ENCODE results near the gene SMYD5. TPM values are rescaled to one million over a fixed set of nuclear protein-coding genes. Genes with fewer than 3 reads are reported as not detected.
A peak's percentile ranks its signal among the peaks of the same experiment; 100 is the strongest.
"Not testable (repeated sequence)": the region's sequence is repeated elsewhere in the genome, so short reads cannot be mapped to it uniquely, and the experiment has no call there.

SMYD5 gene
- total RNA-seq, 1 donor from 2014 or later: 10.1 TPM

DNA sequence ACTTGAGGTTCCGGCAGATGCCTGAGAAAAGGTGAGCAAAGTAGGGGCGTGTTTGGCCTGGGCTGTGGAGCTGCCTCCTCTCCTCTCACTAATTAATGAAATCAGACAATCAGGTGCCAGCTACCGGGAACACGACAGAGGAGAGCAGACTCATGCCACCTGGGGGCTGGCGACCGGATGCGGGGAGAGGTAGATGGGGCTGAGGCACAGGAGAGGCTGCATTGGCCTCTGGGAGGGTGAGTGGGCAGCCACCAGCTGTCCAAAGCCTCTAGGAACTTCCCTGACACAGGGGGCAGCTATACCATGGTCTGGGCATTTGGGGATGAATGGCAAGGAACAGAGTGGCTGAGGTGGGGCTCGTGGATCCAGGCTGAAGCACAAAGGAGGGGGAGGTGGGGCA is 45.2 kb downstream of the SMYD5 start:
- Histone ChIP-seq H3K27ac (no peak overlapping the region), H3K36me3 (peaks cover 4% of the 10 kb centered on the region in 2 donors), H3K27me3 (no peaks in the 10 kb centered on the region), H3K4me3 (no peak overlapping the region), H3K4me1 (no peaks in the 10 kb centered on the region), H3K9me3 (no peaks in the 10 kb centered on the region)
- intact Hi-C loops (cut with DNase I): no loop called here
- TF ChIP-seq, protein P1, sequence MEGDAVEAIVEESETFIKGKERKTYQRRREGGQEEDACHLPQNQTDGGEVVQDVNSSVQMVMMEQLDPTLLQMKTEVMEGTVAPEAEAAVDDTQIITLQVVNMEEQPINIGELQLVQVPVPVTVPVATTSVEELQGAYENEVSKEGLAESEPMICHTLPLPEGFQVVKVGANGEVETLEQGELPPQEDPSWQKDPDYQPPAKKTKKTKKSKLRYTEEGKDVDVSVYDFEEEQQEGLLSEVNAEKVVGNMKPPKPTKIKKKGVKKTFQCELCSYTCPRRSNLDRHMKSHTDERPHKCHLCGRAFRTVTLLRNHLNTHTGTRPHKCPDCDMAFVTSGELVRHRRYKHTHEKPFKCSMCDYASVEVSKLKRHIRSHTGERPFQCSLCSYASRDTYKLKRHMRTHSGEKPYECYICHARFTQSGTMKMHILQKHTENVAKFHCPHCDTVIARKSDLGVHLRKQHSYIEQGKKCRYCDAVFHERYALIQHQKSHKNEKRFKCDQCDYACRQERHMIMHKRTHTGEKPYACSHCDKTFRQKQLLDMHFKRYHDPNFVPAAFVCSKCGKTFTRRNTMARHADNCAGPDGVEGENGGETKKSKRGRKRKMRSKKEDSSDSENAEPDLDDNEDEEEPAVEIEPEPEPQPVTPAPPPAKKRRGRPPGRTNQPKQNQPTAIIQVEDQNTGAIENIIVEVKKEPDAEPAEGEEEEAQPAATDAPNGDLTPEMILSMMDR (IDR thresholded peaks at IDR 0.05): no peak
- DNase-seq (ENCODE audit: low spot score in 2 of 2): no peak

- Histone ChIP-seq H3K36me3 (no peaks in the 10 kb centered on the region), H3K4me3 (no peak overlapping the region), H3K9me3 (no peaks in the 10 kb centered on the region), H3K27me3 (no peaks in the 10 kb centered on the region), H3K27ac (no peak overlapping the region), H3K4me1 (no peaks in the 10 kb centered on the region)
- DNase-seq (ENCODE audit: low spot score in 2 of 2): no peak
- intact Hi-C loops (cut with DNase I): no loop called here
- TF ChIP-seq, protein P1 (IDR thresholded peaks at IDR 0.05): no peak
Observed at GRCh38 chr2:73259704-73260337, 45.8 kb downstream of the SMYD5 start.

DNA sequence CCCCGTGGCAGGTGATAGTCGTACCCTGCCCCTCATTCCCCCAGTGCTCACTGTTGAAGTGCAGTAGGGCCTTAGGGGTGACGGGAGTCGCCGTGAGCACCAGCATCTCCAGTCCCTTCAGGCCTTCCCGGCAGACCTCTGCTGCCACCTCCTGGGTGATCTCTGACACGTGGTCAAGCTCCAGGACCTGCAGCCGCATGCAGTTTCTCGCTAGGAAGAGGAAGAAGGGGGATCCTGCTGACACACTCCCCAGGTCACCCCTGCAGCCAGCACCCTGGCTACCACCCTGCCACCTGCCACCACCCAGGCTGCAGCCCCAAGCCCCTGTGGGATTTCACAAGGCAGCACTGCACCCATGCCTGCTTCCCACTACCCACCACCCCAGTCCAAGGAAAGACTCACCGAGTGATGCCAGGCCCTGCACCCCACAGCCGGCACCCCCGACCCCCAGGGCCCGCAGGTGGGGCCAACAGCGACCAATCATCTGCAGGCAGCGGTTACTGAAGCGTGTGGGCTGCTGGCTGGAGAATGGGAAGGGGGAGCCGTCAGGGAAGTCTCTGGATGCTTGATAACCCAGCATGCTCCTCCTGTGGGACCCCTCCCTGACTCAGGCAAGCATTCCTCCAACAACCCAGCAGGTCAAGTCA is 46.4 kb downstream of the SMYD5 start:
- Histone ChIP-seq H3K27me3 (no peaks in the 10 kb centered on the region), H3K27ac (no peak overlapping the region), H3K4me3 (no peak overlapping the region), H3K9me3 (no peaks in the 10 kb centered on the region), H3K36me3 (no peaks in the 10 kb centered on the region), H3K4me1 (no peaks in the 10 kb centered on the region)
- TF ChIP-seq, protein P1 (IDR thresholded peaks at IDR 0.05): peak in 2 of 3 experiments; percentile 17 to 22
- no peak for DNase-seq (ENCODE audit: low spot score in 2 of 2)
- intact Hi-C loops (cut with DNase I): no loop called here

- H3K27ac ChIP-seq: no peak overlapping the region
- TF ChIP-seq, protein P1 (IDR thresholded peaks at IDR 0.05): no peak
- intact Hi-C loops (cut with DNase I): no loop called here
- H3K36me3 ChIP-seq: no peaks in the 10 kb centered on the region
- H3K4me1 ChIP-seq: no peaks in the 10 kb centered on the region
- no peak for DNase-seq (ENCODE audit: low spot score in 2 of 2)
- no peaks in the 10 kb centered on the region for H3K9me3 ChIP-seq
- no peaks in the 10 kb centered on the region for H3K27me3 ChIP-seq
- no peak overlapping the region for H3K4me3 ChIP-seq
Observed at GRCh38 chr2:73262108-73262651, 48.1 kb downstream of the SMYD5 start.

DNA sequence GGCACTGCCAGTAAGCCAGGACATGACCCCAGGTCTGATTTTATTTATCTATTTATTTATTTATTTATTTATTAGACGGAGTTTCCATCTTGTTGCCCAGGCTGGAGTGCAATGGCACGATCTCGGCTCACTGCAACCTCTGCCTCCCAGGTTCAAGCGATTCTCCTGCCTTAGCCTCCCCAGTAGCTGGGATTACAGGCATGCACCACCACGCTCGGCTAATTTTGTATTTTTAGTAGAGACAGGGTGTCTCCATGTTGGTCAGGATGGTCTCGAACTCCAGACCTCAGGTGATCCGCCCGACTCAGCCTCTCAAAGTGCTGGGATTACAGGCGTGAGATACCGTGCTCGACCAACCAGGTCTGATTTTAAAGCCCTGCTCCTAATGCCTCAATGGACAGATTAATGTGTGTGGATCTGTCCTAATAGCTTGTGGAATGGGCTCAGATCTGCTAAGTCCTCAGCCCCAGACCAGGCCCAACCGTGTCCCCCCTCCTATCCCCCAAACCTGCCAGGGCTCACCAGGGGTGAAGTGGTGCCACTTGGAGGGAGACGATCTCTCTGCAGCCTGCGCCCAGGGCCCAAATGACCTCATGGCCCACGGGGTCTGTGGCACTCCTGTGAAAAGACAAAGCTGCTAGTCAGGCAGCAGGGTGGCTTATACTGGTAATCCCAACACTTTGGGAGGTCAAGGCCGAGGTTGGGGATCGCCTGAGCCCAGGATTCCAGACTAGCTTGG is 48.8 kb downstream of the SMYD5 start:
- DNase-seq (ENCODE audit: low spot score in 2 of 2); intact Hi-C loops (cut with DNase I); H3K36me3 ChIP-seq: not testable (repeated sequence)

More for the DNA sequence above, 48.8 kb downstream of the SMYD5 start:
- H3K9me3 ChIP-seq, H3K27me3 ChIP-seq, H3K27ac ChIP-seq, H3K4me3 ChIP-seq, H3K4me1 ChIP-seq: not testable (repeated sequence)
